MM.1S (cell line): ENCODE results near the gene TUFT1.

Source experiments
- CTCF ChIP-seq: fragments of 300-600 bp; sonication (generic); IDR thresholded peaks from 2 replicates; pipeline ENCODE4 v1.5.1; 2016; ENCODE audit warnings: antibody characterized with exemption, low read length, mixed read lengths
- EZH2phosphoT487 ChIP-seq: fragments of 300-600 bp; sonication (generic); IDR thresholded peaks from 2 replicates; pipeline ENCODE4 v1.6.1; 2018; ENCODE audit warnings: antibody characterized with exemption, low read length

- TF ChIP-seq CTCF (no peak), EZH2phosphoT487 (no peak)
Measured at GRCh38 chr1:151495316-151495715, 44.8 kb upstream of the TUFT1 start.
